HG03432 (cell line): ENCODE measurements around the gene SASS6.

ENCODE experiments used
- ATAC-seq: cut with Tn5 transposase; IDR thresholded peaks from one replicate; pipeline ENCODE4 v1.9.1; 2021; ENCODE audit warnings: mild to moderate bottlenecking, moderate library complexity; ENCODE audit not compliant: unreplicated experiment

The SASS6 gene

GRCh38 chr1:100132566-100133477, at the start of gene SASS6, which contains the start of gene TRMT13:
TSS of gene SASS6 (minus strand) at chr1:100132930. CDS start at chr1:100132814, 116 bp downstream.
TSS of gene TRMT13 (plus strand) at chr1:100133163. CDS start at chr1:100133169, 6 bp downstream.
- peak; percentile 93 for ATAC-seq

DNA sequence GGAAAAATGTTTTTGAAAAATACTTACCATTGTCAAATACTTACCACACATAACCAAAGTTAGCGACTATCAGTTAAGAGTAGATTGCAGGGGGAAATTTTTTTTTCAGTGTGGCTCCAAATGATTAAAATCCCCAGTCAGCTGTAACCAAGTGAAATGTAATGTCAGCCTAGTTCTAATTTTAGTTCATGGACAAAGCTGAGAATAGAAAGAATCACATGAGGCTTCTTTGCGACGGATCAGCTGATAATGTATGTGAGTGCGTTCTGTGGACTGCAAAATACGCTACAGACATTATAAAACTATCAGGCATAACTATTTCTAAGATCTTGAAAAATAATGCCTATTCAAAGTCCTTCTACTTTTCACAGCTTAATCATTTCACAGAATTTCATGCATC, 45.4 kb upstream of the SASS6 start, which contains the start of gene LRRC39:
Gene LRRC39 (minus strand): TSS at position 166 of the 400 bp plus-strand sequence. CDS start 9,740 bp downstream, outside the sequence.
- ATAC-seq, result no peak

GRCh38 chr1:100177295-100178041, 44.7 kb upstream of the SASS6 start:
- no peak for ATAC-seq

- ATAC-seq, result no peak
Observed at GRCh38 chr1:100168051-100168450, 35.3 kb upstream of the SASS6 start.

GRCh38 chr1:100164702-100165101, 32.0 kb upstream of the SASS6 start:
- ATAC-seq, result no peak

GRCh38 chr1:100164216-100164615, 31.5 kb upstream of the SASS6 start:
- no peak for ATAC-seq

GRCh38 chr1:100162881-100163280, 30.2 kb upstream of the SASS6 start:
- no peak for ATAC-seq

- peak; percentile 87 for ATAC-seq
Observed at GRCh38 chr1:100152271-100152670, 19.5 kb upstream of the SASS6 start.

DNA sequence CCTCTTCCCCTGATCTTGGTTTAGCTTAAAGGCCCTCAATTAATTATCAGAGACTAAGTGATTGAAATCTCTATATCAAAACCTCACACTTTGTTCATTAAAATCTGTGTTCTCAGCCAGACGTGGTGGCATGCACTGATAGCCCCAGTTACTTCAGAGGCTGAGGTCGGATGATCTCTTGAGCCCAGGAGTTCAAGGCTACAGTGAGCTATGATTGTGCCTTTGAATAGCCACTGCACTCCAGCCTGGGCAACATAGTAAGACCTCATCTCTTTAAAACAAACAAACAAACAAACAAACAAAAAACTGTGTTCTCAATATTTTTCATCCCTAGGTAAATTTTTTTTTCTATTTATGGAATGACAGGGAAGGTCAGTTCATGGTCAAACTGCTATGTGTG, 18.9 kb upstream of the SASS6 start:
- ATAC-seq, result no peak

- ATAC-seq, result no peak
Observed at GRCh38 chr1:100147875-100148274, 15.1 kb upstream of the SASS6 start.

GRCh38 chr1:100146958-100147357, 14.2 kb upstream of the SASS6 start:
- ATAC-seq, result no peak

DNA sequence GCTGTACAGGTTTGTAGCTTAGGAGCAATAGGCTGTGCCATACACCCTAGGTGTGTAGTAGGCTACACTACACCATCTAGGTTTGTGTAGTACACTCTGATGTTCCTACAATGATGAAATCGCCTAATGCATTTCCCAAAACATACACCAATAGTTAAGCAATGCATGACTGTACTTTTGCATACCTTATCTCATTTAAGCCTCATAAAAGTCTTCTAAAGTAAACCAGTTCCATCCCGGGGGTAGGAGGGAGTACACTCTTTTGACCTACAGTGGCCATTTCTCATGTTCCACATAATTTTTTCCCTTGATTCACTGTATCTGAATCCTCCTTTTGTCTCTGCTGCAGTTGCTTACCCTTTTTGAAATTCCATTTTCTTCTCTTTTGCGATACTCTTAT, 12.4 kb upstream of the SASS6 start:
- no peak for ATAC-seq

DNA sequence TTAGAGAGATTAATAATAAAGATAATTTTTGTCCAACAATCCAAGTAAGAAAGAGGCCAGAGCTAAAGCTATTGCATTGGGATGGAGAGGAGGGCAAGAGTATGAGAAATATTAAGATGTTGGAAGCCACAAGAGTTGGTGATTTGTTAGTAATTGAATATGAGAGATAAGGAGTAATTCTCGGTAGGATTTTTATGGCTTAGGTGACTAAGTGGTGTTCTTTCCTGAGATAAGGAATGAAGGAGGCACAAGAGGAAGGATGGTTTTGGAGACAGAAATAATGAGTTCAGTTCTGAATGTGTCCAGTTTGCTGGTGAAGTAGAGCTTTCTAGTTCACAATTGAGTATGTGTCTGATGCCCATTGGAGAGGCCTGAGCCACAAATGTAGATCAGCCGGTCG, 9.6 kb upstream of the SASS6 start:
- ATAC-seq, result no peak

DNA sequence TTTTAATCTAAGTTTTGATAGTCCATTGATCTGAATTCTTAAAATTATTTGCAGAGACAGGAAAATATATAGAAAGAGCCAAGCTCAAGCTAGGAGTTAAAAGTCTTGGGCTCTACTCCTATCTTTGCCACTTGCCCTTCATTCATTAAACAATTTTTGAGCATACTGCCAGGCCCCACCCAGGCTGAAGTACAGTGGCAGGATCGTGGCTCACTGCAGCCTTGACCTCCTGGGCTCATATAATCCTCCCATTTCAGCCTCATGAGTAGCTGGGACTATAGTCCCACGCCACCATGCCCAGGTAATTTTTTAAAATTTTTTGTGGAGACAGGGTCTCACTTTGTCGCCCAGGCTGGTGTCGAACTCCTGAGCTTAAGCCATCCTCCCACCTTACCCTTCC, 8.5 kb upstream of the SASS6 start:
- ATAC-seq, result no peak

DNA sequence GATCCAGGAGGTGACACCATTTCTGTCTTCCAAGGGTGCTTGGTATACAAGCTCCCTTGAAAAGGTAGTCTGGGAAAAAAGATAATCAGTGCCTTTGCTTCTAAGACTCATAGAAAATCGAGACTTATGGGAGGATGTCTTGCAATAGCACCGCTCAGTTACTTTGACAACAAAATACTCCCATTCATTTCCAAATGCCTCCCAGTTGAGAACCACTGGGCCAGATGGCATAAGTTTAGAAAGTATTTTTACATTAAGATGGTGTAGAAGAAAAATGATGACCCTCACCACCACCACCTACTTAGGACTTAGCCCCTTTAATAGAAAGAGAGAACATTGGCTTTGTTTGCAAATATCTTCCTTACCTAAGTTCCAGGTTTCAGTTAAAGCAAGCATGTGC, 4.9 kb upstream of the SASS6 start:
- ATAC-seq, result no peak

DNA sequence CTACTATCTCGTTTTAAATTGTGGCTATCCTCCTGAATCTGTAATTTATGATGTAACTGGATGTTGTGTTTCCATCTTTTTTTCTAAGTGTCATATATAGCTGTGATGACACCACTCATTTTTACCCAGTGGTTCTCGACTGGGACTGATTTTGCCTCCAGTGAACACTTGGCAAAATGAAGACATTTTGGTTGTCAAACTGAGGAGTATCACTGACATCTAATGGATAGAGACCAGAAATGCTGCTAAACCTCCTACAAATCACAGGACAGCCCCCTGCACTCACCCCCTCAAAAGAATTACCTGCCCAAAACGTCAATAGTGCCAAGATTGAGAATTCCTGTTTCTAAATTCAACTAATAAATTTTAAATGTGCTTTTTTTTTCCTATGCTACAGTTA, 2.1 kb upstream of the SASS6 start:
- no peak for ATAC-seq

GRCh38 chr1:100131623-100132022, 1.1 kb downstream of the SASS6 start:
- ATAC-seq, result no peak

GRCh38 chr1:100130552-100131077, 2.1 kb downstream of the SASS6 start:
- ATAC-seq, result no peak

- no peak for ATAC-seq
Observed at GRCh38 chr1:100127226-100127625, 5.5 kb downstream of the SASS6 start.

DNA sequence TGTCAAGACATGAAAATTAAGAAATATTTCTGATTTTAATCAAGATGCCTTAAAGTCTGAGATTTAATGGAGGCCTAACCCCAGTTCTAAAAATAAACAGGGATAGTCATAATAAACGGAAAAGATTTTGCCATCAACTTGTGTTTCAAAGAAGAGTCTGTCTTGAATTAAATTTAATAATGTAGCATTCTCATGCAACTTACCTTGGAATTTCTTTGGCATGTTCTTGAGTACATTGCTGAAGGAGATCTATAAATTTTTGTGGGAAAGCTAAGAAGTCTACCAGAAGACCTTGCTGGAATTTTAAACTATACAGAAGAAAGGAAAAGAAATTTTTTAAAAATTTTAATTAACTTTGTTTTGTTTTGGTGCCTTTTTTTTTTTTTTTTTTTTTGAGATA, 10.6 kb downstream of the SASS6 start:
- ATAC-seq, result no peak

DNA sequence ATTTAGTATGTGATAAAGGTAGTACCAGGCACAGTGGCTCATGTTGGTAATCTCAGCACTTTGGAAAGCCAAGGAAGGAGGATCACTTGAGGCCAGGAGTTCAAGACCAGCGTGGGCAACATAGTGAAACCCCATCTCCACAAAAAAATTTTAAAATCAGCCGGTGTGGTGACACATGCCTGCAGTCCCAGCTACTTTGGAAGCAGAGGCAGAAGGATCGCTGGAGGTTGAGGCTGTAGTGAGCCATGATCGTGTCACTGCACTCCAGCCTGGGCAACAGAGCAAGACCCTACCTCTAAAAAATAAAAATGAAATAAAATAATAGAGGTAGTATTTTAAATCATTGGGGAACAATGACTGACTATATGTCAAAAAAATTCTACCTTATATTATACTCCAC, 17.2 kb downstream of the SASS6 start:
- no peak for ATAC-seq
